Body of pancreas (tissue), 4 donors: ENCODE results near the gene SLC25A6. TPM values are rescaled to one million over a fixed set of nuclear protein-coding genes. Genes with fewer than 3 reads are reported as not detected.
"Not testable (repeated sequence)": the region's sequence is repeated elsewhere in the genome, so short reads cannot be mapped to it uniquely, and the experiment has no call there.

Source experiments
- ATAC-seq: fragments of 150-250 bp; one replicate; pipeline ENCODE4 v1.9.1; 2016
- DNase-seq, 4 donors: peaks; one replicate each; pipeline ENCODE4 v3.0.0-alpha.2; 2019
- H3K27ac ChIP-seq, 4 donors: fragments of 200-600 bp; sonication (generic); 1 replicate in 3 of 4; 2 replicates in 1 of 4; pipeline versions ENCODE4 v1.5.1 to v1.6.1; 2016 to 2019; ENCODE audit warnings: mild to moderate bottlenecking in 1 of 4, mixed read lengths in 1 of 4, moderate library complexity in 1 of 4
- H3K27me3 ChIP-seq, 2 donors: fragments of 200-600 bp; sonication (generic); one replicate each; pipeline ENCODE4 v1.6.0; 2016; ENCODE audit warnings: mild to moderate bottlenecking in 1 of 2
- H3K36me3 ChIP-seq, 2 donors: fragments of 200-600 bp; sonication (generic); replicated peaks in 1 of 2; 2 replicates each; pipeline ENCODE4 v1.5.1; 2016; ENCODE audit warnings: low read depth in 2 of 2; ENCODE audit not compliant: insufficient read depth in 1 of 2
- H3K4me1 ChIP-seq: fragments of 200-600 bp; sonication (generic); one replicate; pipeline ENCODE4 v1.6.0; 2016
- H3K4me3 ChIP-seq, 2 donors: fragments of 200-600 bp; sonication (generic); 1 replicate in 1 of 2; 2 replicates in 1 of 2; pipeline ENCODE4 v1.5.1; 2016 to 2019
- H3K9me3 ChIP-seq, 3 donors: fragments of 200-600 bp; sonication (generic); 1 replicate in 2 of 3; 2 replicates in 1 of 3; pipeline ENCODE4 v1.5.1; 2016
- CTCF ChIP-seq, 7 experiments: fragments of 450-650 bp in 4 of 7; fragments of 200-600 bp in 3 of 7; sonication (generic) in 3 of 7; IDR thresholded peaks; one replicate each; pipeline ENCODE4 v1.5.1; 2016 to 2019; ENCODE audit warnings: antibody characterized with exemption in 7 of 7
- POLR2A ChIP-seq, 3 donors: fragments of 450-650 bp; IDR thresholded peaks; one replicate each; pipeline ENCODE4 v1.6.1; 2016; ENCODE audit warnings: antibody characterized with exemption in 3 of 3, mild to moderate bottlenecking in 2 of 3
- WGBS, 2 donors: methylation state at CpG; one replicate each; pipeline ENCODE4 v1.1.5; 2017; 5-methylcytosine and 5-hydroxymethylcytosine counted together
- intact Hi-C: fragments of 100-400 bp; cut with DNase I; formaldehyde crosslinking; loops from one replicate; pipeline ENCODE4 v1.15.1; 2023
- total RNA-seq, 2 donors: library from RNA; depleted of rRNA; stranded (reverse); fragments of >200 nt; gene quantifications; one replicate each; pipeline ENCODE4 v1.1.0, GENCODE V29; 2016

The SLC25A6 gene
- total RNA-seq, 2 donors from 2014 or later = 180 to 338 TPM

- no peak overlapping the region for H3K27ac ChIP-seq
- peaks cover 0 to 39% of the 10 kb centered on the region in 2 donors for H3K36me3 ChIP-seq
- no peak for TF ChIP-seq CTCF (IDR thresholded peaks at IDR 0.05)
- TF ChIP-seq POLR2A (IDR thresholded peaks at IDR 0.05) = no peak
- no peaks in the 10 kb centered on the region for H3K27me3 ChIP-seq
- no peak for ATAC-seq
- no peaks in the 10 kb centered on the region for H3K4me1 ChIP-seq
- H3K9me3 ChIP-seq = no peaks in the 10 kb centered on the region
- intact Hi-C loops = no loop called here
- no peak overlapping the region for H3K4me3 ChIP-seq
- no peak for DNase-seq
These were observed 15.1 kb upstream of the SLC25A6 start for GRCh38 chrX:1407035-1407434.

GRCh38 chrX:1405769-1406168 is 13.9 kb upstream of the SLC25A6 start:
- H3K27ac ChIP-seq, intact Hi-C loops, H3K4me1 ChIP-seq, H3K4me3 ChIP-seq, ATAC-seq, H3K27me3 ChIP-seq, H3K9me3 ChIP-seq, DNase-seq: not testable (repeated sequence)
- peaks cover 0 to 37% of the 10 kb centered on the region in 2 donors for H3K36me3 ChIP-seq
- 66 to 89% methylated on average over 2 of the region's 2 CpGs for WGBS, 2 donors

- peaks cover 0 to 37% of the 10 kb centered on the region in 2 donors for H3K36me3 ChIP-seq
- H3K27ac ChIP-seq, H3K4me3 ChIP-seq, ATAC-seq, intact Hi-C loops, H3K27me3 ChIP-seq, H3K4me1 ChIP-seq, DNase-seq, H3K9me3 ChIP-seq: not testable (repeated sequence)
- WGBS, 2 donors = 92 to 99% methylated on average over 3 of the region's 3 CpGs
These were observed 12.0 kb upstream of the SLC25A6 start for GRCh38 chrX:1403867-1404266.

GRCh38 chrX:1403228-1403627 is 11.3 kb upstream of the SLC25A6 start:
- peaks cover 0 to 37% of the 10 kb centered on the region in 2 donors for H3K36me3 ChIP-seq
- no peaks in the 10 kb centered on the region for H3K9me3 ChIP-seq
- H3K27ac ChIP-seq = no peak overlapping the region
- no peak for ATAC-seq
- no peaks in the 10 kb centered on the region for H3K27me3 ChIP-seq
- TF ChIP-seq CTCF (IDR thresholded peaks at IDR 0.05) (no peak), POLR2A (IDR thresholded peaks at IDR 0.05) (no peak)
- no peak overlapping the region for H3K4me3 ChIP-seq
- no peak for DNase-seq
- intact Hi-C loops = no loop called here
- WGBS, 2 donors = 87 to 100% methylated on average over 2 to 8 of the region's 10 CpGs
- no peaks in the 10 kb centered on the region for H3K4me1 ChIP-seq

GRCh38 chrX:1401611-1402430 is 9.9 kb upstream of the SLC25A6 start:
- peak in 1 of 4 donors; percentile 4 for DNase-seq
- H3K4me3 ChIP-seq = no peak overlapping the region
- ATAC-seq = no peak
- 93 to 95% methylated on average over 24 to 30 of the region's 30 CpGs for WGBS, 2 donors
- H3K27ac ChIP-seq = no peak overlapping the region
- H3K9me3 ChIP-seq = no peaks in the 10 kb centered on the region
- H3K4me1 ChIP-seq = no peaks in the 10 kb centered on the region
- H3K36me3 ChIP-seq = peaks cover 0 to 29% of the 10 kb centered on the region in 2 donors
- intact Hi-C loops = no loop called here
- no peaks in the 10 kb centered on the region for H3K27me3 ChIP-seq
- no peak for TF ChIP-seq POLR2A (IDR thresholded peaks at IDR 0.05)
- TF ChIP-seq CTCF (IDR thresholded peaks at IDR 0.05) = no peak
